ENCODE results near the gene COPB2.
"Not testable (repeated sequence)": the region's sequence is repeated elsewhere in the genome, so short reads cannot be mapped to it uniquely, and the experiment has no call there.

Gene COPB2

DNA sequence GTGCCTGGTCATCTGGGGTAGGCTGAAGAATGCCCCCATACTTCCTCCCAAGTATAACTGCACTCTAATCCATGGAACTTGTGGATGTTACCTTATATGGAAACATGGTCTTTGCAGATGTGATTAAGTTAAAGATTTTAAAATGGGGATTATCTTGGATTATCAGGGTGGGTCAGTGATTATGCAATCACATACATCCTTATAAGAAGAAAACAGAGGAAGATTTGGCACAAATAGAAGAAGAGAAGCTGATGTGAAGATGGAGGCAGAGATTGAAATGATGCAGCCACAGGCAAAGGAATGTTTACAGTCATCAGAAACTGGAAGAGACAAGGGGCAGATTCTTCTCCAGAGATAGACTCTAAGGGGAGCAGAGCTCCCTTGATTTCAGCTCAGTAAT is 47.4 kb downstream of the COPB2 start:
- Histone ChIP-seq H3K36me3 (replicated peaks) (peaks cover 2% of the 10 kb centered on the region), H3K27me3 (replicated peaks) (no peaks in the 10 kb centered on the region), H3K27ac (no peak overlapping the region), H3K4me3 (ENCODE audit: low read depth, low read length) (no peak overlapping the region)
- in situ Hi-C loops (cut with HindIII; ENCODE audit: low pct_ligation_motif_present, low sequenced_read_pairs): no loop called here
- TF ChIP-seq, protein P1, sequence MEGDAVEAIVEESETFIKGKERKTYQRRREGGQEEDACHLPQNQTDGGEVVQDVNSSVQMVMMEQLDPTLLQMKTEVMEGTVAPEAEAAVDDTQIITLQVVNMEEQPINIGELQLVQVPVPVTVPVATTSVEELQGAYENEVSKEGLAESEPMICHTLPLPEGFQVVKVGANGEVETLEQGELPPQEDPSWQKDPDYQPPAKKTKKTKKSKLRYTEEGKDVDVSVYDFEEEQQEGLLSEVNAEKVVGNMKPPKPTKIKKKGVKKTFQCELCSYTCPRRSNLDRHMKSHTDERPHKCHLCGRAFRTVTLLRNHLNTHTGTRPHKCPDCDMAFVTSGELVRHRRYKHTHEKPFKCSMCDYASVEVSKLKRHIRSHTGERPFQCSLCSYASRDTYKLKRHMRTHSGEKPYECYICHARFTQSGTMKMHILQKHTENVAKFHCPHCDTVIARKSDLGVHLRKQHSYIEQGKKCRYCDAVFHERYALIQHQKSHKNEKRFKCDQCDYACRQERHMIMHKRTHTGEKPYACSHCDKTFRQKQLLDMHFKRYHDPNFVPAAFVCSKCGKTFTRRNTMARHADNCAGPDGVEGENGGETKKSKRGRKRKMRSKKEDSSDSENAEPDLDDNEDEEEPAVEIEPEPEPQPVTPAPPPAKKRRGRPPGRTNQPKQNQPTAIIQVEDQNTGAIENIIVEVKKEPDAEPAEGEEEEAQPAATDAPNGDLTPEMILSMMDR (IDR thresholded peaks at IDR 0.05; ENCODE audit: low read depth, low read length, missing control alignments): no peak
- no peak for DNase-seq

DNA sequence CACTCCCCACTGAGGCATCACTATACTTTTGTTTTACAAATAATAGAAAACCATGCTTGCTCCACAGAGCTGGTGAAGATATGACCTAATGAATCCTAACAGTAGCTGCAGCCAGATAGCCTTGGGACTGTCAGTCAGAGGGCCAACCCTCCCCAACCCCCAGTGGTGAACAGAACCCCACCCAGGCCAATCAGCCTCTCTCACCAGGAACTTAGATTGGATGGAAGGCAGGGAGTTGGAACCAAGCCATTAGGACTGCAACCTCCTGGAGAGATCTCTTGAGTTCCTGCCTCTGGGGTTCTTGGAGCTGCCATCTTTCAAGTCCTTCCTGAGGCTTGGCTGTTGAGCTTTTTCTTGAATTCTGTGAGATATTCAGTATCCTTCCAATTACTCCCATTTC is 48.7 kb downstream of the COPB2 start:
- in situ Hi-C loops (cut with HindIII; ENCODE audit: low pct_ligation_motif_present, low sequenced_read_pairs): no loop called here
- Histone ChIP-seq H3K27me3 (replicated peaks) (no peaks in the 10 kb centered on the region), H3K4me3 (ENCODE audit: low read depth, low read length) (no peak overlapping the region), H3K27ac (no peak overlapping the region), H3K36me3 (replicated peaks) (no peaks in the 10 kb centered on the region)
- no peak for DNase-seq
- TF ChIP-seq, protein P1 (IDR thresholded peaks at IDR 0.05; ENCODE audit: low read depth, low read length, missing control alignments): no peak

DNA sequence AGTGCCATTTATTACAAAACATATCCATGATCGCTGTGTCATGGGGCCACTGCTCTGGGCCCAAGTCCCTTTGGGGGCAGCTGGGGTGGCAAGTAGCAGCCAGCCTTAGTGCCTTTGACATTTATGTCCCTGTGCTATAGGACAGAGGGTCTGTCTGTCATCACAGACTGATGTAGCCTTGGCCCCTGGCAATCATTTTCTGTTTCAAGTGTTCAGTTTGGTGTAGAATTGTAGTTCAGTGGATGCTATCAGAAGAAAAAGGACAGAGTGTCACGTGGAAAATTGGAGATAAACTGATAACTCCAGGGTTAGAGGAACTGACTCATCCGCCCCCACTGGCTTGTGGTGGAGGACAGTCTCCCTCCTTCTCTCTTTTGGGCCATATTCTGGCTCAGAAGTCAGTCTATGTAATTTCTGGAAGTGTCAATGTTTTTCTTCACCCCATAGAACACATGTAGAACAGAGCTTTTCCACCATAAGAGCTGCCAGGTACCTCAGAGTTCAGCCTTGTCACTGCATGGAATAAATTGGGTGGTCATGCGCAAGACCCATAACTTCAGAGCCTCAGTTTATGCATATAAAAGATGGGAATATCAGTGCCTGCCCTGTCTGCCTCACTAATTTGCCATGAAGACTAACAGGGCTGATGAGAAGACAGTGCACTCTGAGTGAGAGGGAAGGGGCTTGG is 50.1 kb downstream of the COPB2 start:
- no peak overlapping the region for H3K4me3 ChIP-seq (ENCODE audit: low read depth, low read length)
- no peaks in the 10 kb centered on the region for H3K36me3 ChIP-seq (replicated peaks)
- peak; percentile 29 for DNase-seq
- TF ChIP-seq, protein P1 (IDR thresholded peaks at IDR 0.05; ENCODE audit: low read depth, low read length, missing control alignments): no peak
- H3K27ac ChIP-seq: no peak overlapping the region
- no peaks in the 10 kb centered on the region for H3K27me3 ChIP-seq (replicated peaks)
- in situ Hi-C loops (cut with HindIII; ENCODE audit: low pct_ligation_motif_present, low sequenced_read_pairs): no loop called here

DNA sequence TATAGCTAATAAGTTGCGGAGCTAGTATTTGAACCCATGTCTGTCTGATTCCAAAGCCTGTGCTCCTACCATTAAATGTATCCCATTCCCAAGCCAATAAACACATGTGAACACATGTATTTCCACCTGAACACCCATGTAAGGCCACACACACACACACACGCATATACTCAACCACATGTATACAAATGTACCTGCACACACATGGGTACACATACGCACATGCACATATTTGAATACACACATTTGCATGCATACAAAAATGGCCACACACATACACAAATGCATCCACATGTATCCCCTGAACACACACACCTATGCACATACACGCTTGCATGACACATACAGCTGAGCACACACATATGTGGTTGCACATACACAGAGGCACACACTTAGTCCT is 51.0 kb downstream of the COPB2 start:
- Histone ChIP-seq H3K27me3 (replicated peaks) (no peaks in the 10 kb centered on the region), H3K36me3 (replicated peaks) (no peaks in the 10 kb centered on the region), H3K4me3 (ENCODE audit: low read depth, low read length) (no peak overlapping the region), H3K27ac (no peak overlapping the region)
- in situ Hi-C loops (cut with HindIII; ENCODE audit: low pct_ligation_motif_present, low sequenced_read_pairs): no loop called here
- DNase-seq: no peak
- TF ChIP-seq, protein P1 (IDR thresholded peaks at IDR 0.05; ENCODE audit: low read depth, low read length, missing control alignments): no peak

DNA sequence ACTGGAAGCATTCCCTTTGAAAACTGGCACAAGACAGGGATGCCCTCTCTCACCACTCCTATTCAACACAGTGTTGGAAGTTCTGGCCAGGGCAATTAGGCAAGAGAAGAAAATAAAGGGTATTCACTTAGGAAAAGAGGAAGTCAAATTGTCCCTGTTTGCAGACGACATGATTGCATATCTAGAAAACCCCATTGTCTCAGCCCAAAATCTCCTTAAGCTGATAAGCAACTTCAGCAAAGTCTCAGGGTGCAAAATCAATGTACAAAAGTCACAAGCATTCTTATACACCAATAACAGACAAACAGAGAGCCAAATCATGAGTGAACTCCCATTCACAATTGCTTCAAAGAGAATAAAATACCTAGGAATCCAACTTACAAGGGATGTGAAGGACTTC is 54.8 kb downstream of the COPB2 start:
- in situ Hi-C loops (cut with HindIII; ENCODE audit: low pct_ligation_motif_present, low sequenced_read_pairs); H3K4me3 ChIP-seq (ENCODE audit: low read depth, low read length); H3K36me3 ChIP-seq (replicated peaks); H3K27ac ChIP-seq; DNase-seq: not testable (repeated sequence)
- peaks cover 15% of the 10 kb centered on the region for H3K27me3 ChIP-seq (replicated peaks)

DNA sequence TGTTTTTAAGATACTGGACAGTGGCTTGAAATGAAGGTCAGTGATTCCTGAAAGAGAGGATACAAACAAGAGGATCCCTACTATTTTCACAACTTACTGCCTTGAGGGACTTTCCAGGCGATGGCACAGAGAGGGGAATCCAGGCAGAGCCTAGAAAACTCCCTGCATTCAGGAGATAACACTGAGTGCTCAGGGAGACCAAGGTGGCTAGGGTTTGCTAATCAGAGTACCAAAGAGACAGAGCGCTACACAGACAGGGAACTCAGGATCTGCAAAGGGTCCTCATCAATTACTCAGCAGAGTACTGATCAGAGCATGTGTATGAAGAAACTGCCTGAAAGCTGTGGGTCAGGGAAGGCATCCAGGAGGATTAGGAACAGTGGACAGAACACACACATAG is 57.4 kb downstream of the COPB2 start:
- no peak overlapping the region for H3K4me3 ChIP-seq (ENCODE audit: low read depth, low read length)
- H3K27ac ChIP-seq: no peak overlapping the region
- H3K27me3 ChIP-seq (replicated peaks): peaks cover 15% of the 10 kb centered on the region
- in situ Hi-C loops (cut with HindIII; ENCODE audit: low pct_ligation_motif_present, low sequenced_read_pairs): no loop called here
- no peaks in the 10 kb centered on the region for H3K36me3 ChIP-seq (replicated peaks)
- TF ChIP-seq, protein P1 (IDR thresholded peaks at IDR 0.05; ENCODE audit: low read depth, low read length, missing control alignments): no peak
- DNase-seq: no peak

Measured in brain microvascular endothelial cell (primary cell).